GM21360 (cell line): ENCODE data around the gene PTBP3.
"Not testable (repeated sequence)": the region's sequence is repeated elsewhere in the genome, so short reads cannot be mapped to it uniquely, and the experiment has no call there.

Source experiments
- ATAC-seq: cut with Tn5 transposase; IDR thresholded peaks from one replicate; pipeline ENCODE4 v1.9.1; 2021; ENCODE audit warnings: mild to moderate bottlenecking, moderate library complexity; ENCODE audit not compliant: unreplicated experiment

PTBP3 gene

DNA sequence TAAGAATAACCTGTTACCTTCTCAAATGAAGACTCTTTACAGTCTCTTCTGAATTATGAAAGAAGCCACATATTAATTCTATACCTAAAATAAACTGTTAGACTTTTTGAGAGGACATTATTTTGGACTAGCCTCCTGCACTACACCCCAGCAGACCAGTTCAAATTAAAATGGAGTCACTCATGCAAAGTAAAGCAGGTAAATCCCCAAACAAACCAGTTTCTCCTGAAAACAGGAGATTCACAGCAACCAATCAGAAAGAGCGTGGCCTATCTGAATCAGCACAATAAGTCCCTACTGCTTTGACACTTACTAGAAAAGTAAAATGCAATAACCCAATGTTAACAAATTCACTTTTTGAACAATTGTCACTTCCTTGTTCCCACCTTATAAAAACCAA, 58.8 kb downstream of the PTBP3 start:
- no peak for ATAC-seq

DNA sequence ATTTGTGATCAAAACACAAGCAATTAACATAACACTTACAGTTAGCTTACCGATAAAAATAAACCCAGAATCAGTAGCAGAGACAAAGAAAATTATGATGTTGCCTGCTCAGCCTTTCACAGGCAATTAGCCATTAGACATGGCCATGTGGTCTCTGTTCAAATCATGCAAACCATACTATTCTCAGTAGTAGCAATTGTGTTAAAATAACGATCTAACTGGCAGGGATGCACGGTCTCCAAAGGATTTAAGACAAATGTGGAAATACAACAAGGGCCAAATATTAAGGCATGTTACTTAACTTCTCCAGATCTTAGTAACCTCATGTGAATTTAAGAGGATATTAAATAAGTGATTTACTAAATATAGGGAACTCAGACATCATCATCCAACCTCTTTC, 59.5 kb downstream of the PTBP3 start:
- ATAC-seq, result no peak

DNA sequence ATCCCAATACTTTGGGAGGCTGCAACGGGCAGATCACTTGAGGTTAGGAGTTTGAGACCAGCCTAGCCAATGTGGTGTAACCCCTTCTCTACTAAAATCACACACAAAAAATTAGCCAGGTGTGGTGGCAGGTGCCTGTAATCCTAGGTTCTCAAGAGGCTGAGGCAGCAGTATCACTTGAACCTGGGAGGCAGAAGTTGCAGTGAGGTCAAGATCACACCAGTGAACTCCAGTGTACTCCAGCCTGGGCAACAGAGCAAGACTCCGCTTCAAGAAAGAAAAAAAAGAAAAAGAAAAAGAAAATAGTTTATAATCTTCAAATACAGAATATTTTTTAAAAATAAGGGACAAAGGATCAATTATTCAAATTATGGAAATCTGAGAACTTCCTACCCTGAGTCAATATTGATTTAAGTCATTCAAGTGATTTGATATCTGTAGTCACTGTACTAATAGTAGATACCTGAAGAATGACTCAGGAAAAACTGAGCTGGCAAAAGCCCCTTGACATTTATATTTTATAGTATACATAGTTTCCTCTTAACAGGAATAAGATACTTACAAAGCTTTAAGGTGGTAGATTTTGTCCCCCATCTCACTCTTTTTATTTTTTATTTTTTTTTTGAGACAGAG, 61.8 kb downstream of the PTBP3 start:
- ATAC-seq, result no peak

DNA sequence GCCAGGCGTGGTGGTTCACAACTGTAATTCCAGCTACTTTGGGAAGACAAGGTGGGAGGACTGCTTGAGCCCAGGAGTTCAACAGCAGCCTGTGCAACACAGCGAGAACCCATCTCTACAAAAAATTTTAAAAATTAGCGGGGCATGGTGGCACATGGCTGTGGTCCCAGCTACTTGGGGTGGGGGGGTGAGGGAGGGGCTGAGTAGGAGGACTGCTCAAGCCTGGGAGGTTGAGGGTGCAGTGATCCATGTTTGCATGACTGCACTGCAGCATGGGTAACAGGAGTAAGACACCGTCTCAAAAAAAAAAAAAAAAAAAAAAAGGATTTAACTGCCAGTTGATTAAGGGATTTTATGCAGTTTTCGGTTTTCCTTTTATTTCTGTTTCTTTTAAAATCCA, 65.0 kb downstream of the PTBP3 start:
- ATAC-seq, result no peak

DNA sequence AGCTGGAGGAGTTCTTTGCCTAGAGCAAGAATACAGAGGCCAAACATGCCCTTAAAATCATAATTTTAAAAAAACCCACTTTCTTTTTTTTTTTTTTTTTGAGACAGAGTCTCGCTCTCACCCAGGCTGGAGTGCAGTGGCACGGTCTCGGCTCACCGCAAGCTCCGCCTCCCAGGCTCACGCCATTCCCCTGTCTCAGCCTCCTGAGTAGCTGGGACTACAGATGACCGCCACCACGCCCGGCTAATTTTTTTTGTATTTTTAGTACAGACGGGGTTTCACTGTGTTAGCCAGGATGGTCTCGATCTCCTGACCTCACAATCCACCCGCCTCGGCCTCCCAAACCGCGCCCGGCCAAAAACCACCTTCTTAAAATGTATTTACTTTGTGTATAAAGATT, 66.3 kb downstream of the PTBP3 start:
- ATAC-seq, result not testable (repeated sequence)

DNA sequence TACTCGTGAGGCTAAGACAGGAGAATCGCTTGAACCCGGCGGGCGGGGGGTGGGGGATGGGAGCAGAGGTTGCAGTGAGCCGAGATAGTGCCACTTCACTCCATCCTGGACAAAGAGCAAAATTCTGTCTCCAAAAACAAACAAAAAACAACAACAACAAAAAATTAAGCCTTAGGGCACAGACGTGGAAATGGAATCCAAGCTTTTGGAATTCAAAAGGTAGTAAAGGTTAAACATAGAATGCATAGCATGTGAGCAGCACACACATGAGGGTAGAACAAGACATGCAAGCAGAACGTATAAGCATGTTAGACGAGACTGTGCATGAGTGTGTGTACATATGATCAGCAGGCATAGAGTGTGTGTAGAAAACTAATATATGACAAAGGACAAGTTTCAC, 68.0 kb downstream of the PTBP3 start:
- no peak for ATAC-seq

DNA sequence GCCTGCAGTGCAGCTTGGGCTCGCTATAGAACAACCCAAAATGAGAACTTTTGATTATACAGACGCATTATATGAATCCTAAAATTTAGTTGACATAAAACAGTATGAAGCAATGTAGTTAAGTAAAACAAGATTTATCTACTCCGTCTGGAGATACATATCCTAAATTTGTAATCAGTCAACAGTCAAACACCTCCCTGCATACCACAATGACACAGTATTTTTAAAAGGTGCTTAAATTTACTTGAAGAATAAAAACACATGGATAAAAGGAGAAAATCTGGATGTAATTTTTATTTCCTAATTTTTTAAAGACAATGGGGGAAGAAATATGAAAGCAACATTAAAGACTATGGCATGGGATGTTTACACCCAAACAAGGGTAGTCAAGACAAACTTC, 70.8 kb downstream of the PTBP3 start:
- ATAC-seq, result no peak

DNA sequence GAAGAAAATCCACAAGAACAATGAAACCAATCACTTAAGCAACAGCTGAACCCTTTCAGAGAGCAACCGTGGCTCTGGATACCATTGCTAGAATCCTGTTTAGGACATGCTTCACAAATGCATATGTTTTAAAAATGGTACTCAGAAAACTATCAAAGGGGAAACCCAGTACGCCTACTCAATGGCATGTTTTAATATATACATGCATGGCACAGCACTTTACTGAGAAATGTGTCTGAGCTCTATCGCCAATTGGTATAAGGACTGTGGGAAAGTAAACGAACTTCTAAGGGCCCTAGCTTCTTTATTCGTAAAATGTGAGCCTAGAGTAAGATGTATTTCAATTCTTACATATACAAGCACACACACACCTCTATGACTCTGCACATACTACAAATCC, 72.3 kb downstream of the PTBP3 start:
- no peak for ATAC-seq

DNA sequence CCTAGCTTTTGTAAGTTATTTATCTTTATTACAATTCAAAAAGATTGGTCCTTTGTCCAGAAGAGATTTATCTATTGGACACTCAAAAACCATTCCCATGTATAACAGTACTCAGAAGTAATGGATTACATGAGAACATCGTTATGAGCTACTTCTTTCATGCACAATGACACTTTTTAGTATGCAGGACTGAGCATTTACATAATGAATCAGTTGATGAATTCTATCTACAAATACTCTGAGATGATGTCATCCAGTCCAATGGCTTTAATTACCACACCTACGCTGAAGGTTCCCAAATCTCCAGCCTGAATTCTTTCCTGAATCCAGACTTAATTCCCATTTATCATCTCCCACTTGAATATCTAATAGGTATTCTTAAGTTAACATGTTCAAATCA, 75.3 kb downstream of the PTBP3 start:
- ATAC-seq, result no peak

DNA sequence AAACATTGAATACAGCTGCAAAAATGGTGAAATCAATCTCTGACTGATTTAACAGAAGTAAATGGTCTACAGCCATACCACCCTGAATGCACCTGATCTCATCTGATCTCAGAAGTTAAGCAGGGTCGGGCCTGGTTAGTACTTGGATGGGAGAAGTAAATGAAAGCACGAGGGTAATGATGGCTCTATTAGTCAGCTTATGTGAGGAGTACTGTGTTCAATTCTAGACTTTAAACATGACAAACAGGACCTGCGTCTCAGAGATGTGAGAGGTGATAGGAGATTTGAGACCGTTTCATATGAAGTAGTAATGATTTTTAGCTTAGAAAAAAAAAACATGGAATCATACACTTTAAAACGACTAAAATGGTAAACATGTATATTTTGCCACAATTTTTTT, 81.2 kb downstream of the PTBP3 start:
- no peak for ATAC-seq

DNA sequence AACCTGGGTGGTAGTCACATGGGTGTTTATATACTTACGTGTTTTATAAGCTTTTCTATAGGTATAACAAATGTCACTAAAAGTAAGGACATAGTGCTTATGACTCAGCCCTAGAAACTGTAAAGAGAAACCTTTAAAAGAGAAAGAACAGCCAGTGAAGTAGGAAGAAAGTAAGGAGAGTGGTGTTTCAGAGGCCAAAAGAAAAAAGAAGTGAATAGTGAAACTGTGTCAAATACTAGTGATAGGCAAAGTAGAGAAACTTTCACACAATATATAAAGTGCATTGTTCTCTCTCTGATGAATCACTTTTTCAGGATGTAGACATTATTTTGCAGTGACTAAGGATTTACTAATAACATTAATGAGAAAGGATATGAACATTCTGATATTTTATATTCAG, 84.1 kb downstream of the PTBP3 start:
- ATAC-seq, result peak; percentile 85

DNA sequence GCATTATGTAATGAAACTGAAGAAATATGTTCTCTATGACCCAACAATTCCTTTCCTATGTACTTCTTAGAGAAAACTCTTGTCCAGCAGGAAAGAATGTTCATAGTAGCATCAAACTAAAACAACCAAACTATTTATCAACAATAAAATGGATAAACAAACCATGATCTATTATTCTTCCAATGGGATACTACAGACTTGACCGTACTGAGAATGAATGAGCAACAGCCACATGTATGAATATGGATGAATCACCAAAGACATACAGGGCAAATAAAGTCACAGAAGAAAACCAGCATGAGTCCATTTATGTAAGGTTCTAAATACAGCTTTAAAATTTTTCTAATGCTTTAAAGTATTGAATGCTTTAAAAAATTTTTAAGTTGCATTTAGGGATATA, 84.7 kb downstream of the PTBP3 start:
- ATAC-seq, result no peak

DNA sequence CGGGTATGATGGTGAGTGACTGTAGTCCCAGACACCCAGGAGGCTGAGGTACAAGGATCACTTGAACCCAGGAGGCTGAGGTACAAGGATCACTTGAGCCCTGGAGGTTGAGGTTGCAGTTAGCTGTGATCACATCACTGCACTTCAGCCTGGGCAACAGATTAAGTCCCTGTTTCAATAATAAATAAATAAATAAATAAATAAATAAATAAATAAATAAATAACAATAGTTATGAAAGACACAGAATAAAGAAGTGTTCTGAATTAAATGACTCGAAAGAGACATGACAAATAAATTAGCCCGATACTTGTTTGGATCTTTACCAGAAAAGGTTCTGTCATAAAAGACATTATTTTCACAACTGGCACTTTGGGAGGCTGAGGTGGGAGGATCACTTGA, 86.3 kb downstream of the PTBP3 start:
- ATAC-seq, result no peak

DNA sequence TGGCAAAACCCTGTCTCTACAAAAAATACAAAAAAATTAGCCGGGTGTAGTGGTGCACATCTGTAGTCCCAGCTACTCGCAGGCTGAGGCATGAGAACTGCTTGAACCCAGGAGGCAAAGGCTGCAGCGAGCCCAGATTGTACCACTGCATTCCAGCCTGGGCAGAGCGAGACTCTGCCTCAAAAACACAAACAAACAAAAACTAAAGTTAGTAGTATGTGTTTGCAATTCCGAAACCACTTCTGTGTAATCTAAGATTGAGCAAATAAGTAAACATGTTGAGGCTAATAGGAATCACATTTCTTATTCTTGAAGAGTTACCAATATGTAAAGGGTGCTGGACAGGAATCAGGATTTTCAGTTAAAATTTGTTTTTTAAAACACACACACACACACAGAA, 88.3 kb downstream of the PTBP3 start:
- ATAC-seq, result no peak

DNA sequence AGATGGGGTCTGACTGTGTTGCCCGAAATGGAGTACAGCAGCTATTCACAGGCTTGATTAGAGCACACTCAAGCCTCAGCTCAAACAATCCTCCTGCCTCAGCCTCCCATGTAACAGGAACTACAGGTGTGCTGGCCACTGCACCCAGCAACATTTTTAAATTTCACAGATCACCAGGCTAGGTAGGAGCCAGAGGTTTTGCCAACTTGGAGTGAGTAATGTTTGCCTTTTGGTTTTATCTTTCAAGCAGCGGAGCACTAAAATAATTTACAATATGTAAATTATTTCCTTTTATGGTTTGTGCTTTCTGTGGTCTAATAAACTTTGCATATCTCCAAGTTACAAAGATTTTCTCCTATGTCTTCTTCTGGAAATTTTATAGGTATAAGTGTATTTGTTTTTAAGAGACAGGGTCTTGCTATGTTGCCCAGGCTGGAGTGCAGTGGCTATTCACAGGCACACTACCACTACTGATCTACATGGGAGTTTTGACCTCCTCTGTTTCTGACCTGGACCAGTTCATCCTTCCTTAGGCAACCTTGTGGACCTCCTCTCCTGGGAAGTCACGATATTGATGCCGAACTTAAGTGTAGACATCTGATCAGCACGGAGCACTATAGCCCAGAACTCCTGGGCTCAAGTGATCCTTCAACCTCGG, 91.1 kb downstream of the PTBP3 start:
- ATAC-seq, result no peak

DNA sequence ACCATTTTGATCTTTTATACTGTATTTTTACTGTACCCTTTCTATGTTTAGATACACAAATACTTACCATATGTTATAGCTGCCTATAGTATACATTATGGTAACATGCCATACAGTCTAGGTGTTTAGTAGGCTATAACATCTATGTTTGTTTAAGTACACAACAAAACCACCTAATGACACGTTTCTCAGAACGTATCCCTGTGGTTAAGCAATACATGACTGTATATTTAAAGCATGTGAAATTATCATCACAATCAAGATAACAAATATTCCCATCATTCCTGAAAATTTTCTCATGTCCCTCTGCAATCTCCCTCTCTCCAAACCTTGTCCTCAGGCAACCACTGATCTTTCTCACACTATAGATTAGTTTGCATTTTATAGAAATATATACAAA, 91.9 kb downstream of the PTBP3 start:
- no peak for ATAC-seq

DNA sequence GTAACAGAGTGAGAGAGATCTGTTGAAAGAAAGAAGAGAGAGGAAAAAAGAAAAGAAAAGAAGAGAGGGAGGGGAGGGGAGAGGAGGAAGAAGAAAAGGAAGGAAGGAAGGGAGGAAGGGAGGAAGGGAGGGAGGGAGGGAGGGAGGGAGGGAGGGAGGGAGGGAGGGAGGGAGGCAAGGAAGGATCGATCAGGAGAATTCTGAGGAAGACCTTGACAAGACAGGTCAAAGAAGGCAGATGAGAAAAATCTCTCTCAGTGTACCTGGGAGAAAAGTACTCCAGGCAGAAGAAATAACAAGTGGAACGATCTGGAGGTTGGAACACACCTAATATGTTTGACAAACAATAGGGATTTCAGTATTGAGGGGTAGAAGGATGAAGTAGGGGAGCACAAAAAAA, 93.7 kb downstream of the PTBP3 start:
- ATAC-seq, result no peak

DNA sequence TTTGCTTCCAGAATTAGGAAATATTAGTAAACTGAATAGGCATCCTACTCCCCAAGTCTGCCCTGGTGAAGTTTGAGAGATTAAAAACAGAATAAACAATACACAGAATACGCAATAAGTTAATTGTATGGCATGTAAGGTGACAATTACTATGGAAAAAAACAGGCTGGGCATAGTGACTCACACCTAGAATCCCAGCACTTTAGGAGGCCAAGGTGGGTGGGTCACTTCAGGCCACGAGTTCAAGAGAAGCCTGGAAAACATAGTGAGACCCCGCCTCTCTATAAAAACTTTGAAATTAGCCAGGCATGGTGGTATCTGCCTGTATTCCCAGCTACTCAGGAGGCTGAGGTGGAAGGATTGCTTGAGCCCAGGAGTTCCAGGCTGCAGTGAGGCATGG, 94.1 kb downstream of the PTBP3 start:
- ATAC-seq, result no peak

DNA sequence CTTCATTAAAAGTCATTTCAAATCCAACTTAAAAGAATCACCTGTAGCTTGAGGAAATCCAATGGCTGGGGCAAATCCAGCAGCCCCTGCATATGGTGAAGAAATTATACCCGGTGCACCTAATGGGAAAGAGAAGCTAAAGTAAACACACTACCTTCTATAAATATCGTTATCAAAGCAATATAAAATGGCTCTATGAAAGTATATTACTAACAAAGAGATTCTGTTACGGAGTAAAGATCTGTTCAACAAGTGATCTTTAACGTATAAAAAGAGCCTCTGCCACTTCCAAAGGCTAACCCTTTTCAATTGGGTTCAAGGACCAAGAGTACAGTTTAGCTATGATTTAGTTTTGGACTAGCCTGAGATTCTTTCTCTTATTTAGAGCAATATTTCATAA, 98.6 kb downstream of the PTBP3 start:
- ATAC-seq, result no peak

DNA sequence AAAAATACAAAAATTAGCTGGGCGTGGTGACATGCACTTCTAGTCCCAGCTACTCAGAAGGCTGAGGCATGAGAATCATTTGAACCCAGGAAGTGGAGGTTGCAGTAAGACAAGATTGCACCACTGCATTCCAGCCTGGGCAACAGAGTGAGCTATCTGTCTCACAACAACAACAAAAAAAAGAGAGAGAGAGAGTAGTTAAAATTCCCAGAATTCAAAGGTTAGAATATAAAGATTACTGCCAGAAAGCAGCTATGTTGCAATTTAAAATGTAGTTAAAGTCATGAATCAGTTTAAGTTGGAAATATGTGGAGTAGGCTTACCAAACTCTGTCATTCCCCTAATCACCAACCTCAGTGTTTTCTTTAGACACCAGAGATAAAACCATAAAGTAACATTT, 99.7 kb downstream of the PTBP3 start:
- ATAC-seq, result no peak

DNA sequence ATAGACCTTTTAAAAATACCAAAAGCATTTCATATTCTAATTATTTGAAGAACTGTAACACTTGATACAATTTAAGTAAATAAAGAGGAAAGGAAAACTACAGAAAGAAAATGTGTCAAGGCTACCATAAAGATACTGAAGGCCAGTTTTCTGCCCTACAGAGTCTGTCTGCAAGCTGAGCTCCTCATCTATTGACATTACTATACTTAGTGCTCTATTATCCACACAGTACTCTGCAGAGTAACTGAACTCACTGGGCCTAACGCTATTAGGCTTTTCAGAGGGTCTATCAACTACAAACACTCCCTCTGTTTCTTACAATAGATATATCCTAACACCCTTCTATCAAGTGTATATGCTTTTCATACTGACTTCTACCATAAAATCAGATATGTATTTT, 101.2 kb downstream of the PTBP3 start:
- ATAC-seq, result no peak

DNA sequence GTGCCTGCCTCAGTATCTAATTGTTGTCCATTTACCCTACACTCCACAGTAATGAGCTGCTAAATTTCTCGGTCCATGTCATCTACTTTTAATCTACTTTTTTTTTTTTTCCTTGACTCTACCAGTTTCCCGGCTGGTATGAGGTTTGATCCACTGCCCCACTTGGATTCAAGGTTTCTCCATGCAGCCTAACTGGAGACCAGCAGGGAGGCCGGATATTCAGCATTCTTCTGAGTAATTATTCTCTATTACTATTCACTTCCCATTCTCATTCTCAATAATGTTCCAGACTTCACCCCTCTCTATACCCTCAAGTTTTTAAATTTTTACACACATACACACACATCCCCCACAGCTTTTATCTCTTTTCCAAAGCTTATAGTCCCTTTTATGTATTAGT, 107.3 kb downstream of the PTBP3 start:
- ATAC-seq, result no peak
